ENCODE data around the gene AGER. TPM values are rescaled to one million over a fixed set of nuclear protein-coding genes. Genes with fewer than 3 reads are reported as not detected.
A peak's percentile ranks its signal among the peaks of the same experiment; 100 is the strongest.

The AGER gene
- total and polyA plus RNA-seq, 9 of the 15 experiments (the other 6 are each of a cell fraction or from before 2014, with no cell fraction given) = 1.2 to 11.5 (median 4.1) TPM

DNA sequence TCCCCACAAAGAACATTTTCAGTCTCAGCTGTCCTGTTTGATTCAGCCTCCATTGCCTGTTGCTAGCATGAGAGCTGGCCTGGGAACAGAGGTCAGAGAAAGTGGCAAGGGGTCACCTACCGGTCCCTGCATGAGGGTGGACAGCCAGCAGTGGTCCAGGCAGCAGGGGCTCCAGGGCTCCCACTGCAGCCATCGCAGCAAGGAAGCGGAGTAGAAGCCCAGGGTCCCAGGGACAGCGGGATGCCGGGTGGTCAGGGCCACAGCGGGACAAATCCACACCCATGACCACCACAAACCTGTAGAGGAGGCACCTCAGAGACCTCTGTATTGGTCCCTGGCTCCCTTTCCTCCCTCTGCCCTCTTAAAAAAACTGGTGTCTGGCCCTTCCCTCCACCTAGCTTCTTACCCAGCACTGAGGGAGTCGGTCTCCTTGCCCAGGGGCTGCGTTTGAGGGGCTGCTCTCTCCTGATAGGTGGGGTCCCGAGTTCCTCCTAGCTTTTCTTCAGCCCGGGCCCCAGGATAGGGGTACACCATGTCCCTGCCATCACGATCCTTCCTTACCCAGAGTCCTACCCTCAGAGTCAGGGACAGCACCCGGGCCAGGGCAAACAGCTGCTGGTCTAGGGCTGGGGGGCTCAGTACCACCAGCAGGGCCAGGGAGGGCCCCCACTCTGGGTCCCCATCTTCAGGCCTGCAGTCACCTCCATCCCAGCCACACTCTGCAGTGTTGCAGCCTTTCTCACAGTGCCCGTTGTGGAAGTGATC, 16.8 kb upstream of the AGER start:
- Histone ChIP-seq H2AFZ (ENCODE audit: low read depth, low read length) (peak overlapping the region; percentile 20; the same call in 1 of the 2 replicates), H3K4me3 (no peak overlapping the region), H3K4me2 (ENCODE audit: insufficient read depth, low read length) (no peak overlapping the region), H3K36me3 (ENCODE audit: control insufficient read depth, insufficient read depth, low read length) (no peaks in the 10 kb centered on the region), H3K9me1 (ENCODE audit: control insufficient read depth, insufficient read depth, low read length) (no peaks in the 10 kb centered on the region), H3K9ac (ENCODE audit: insufficient read depth in 1 of 2, low read depth in 2 of 2, low read length in 2 of 2) (peak overlapping the region in 1 of 2 experiments; percentile 57; a peak in 2 of 4 replicates), H3K79me2 (ENCODE audit: control insufficient read depth, insufficient read depth, low read length) (peaks cover 4% of the 10 kb centered on the region; the same call in 2 of the 3 replicates), H3K4me1 (replicated peaks in 1 of 2; ENCODE audit: control insufficient read depth in 2 of 2, insufficient read depth in 2 of 2, low read length in 2 of 2) (peaks cover 14 to 37% of the 10 kb centered on the region in 2 experiments), H3K27me3 (ENCODE audit: control insufficient read depth in 2 of 2, insufficient read depth in 2 of 2, low read length in 2 of 2) (peaks cover 10 to 12% of the 10 kb centered on the region in 2 experiments; a peak in 4 of 5 replicates), H4K20me1 (replicated peaks; ENCODE audit: control insufficient read depth, insufficient read depth, low read length) (no peaks in the 10 kb centered on the region), H3K27ac (ENCODE audit: extremely low read depth, low read depth, low read length) (no peak overlapping the region), H3K9me3 (replicated peaks; ENCODE audit: control insufficient read depth, insufficient read depth, low read depth, low read length) (no peaks in the 10 kb centered on the region)
- intact Hi-C loops (cut with micrococcal nuclease) (no loop called here), in situ Hi-C loops (cut with MboI) (no loop called here)
- DNase-seq (ENCODE audit: extremely low read depth in 1 of 4, low spot score in 3 of 4) = no peak
- ChIA-PET CTCF (ENCODE audit: low intra/inter-chr PET ratio) (no interaction called here), POLR2A (interaction anchor here (0.6 kb wide), 3 partner anchors 477 to 581 kb away, joined by 3 to 5 read pairs (median 3); no protein-coding TSS in a partner anchor)
- no peak for ATAC-seq
- FAIRE-seq = no peak
- WGBS (ENCODE audit: insufficient coverage, low coverage, missing lambda C conversion rate) = 31% methylated on average over 13 of the region's 13 CpGs
- TF ChIP-seq ZNF232 (CRISPR knock-in tag; IDR thresholded peaks at IDR 0.05) (no peak), RAD51 (IDR thresholded peaks at IDR 0.05; ENCODE audit: borderline replicate concordance, low read depth) (no peak), ZNF316 (IDR thresholded peaks at IDR 0.05) (no peak)
- BruUV-seq (replicated peaks) = no TSS peak

DNA sequence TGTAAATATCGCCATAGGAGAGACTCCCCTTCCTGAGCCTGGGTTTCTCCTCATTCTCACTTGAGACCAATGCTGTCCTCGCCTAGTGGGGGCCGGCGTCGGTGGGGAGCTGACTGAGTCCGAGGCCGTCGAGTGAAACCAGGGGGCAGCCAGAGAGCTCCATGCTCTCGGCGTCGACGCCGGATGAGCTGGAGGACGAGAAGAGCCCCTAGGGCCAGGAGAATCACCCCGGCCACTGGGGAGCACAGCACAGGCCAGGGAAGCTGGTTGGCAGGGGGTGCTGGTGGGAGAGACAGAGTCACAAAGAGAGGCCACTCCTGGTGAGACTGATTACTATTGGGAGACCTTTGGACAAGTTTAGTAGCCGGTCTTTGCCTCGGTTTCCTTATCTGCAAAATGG, 14.8 kb upstream of the AGER start:
- 73% methylated on average over 17 of the region's 17 CpGs for WGBS (ENCODE audit: insufficient coverage, low coverage, missing lambda C conversion rate)
- no peak overlapping the region for H3K4me3 ChIP-seq
- H4K20me1 ChIP-seq (replicated peaks; ENCODE audit: control insufficient read depth, insufficient read depth, low read length) = no peaks in the 10 kb centered on the region
- intact Hi-C loops (cut with micrococcal nuclease) (loop anchor here (5.0 to 10.0 kb wide), 2 partner anchors 294 to 773 kb away; partner anchors contain the start of gene ZBTB12), in situ Hi-C loops (cut with MboI) (no loop called here)
- 0 out of 4 replicates have a peak overlapping the region, but pooled peaks of 1 of the 2 experiments have one; percentile 9 for H3K9ac ChIP-seq (ENCODE audit: insufficient read depth in 1 of 2, low read depth in 2 of 2, low read length in 2 of 2)
- BruUV-seq (replicated peaks) = no TSS peak
- H3K4me2 ChIP-seq (ENCODE audit: insufficient read depth, low read length) = no peak overlapping the region
- FAIRE-seq = no peak
- H3K36me3 ChIP-seq (ENCODE audit: control insufficient read depth, insufficient read depth, low read length) = no peaks in the 10 kb centered on the region
- ChIA-PET POLR2A (interaction anchor here (0.7 kb wide), 1 partner anchor 10 kb away, joined by 5 read pairs; no protein-coding TSS in a partner anchor), CTCF (ENCODE audit: low intra/inter-chr PET ratio) (no interaction called here)
- no peak overlapping the region for H2AFZ ChIP-seq (ENCODE audit: low read depth, low read length)
- peaks cover 9% of the 10 kb centered on the region; the same call in 2 of the 3 replicates for H3K79me2 ChIP-seq (ENCODE audit: control insufficient read depth, insufficient read depth, low read length)
- no peaks in the 10 kb centered on the region for H3K9me3 ChIP-seq (replicated peaks; ENCODE audit: control insufficient read depth, insufficient read depth, low read depth, low read length)
- no peak for ATAC-seq
- TF ChIP-seq BCOR (IDR thresholded peaks at IDR 0.05) (0 out of 2 replicates have a peak, but pooled peaks have one; percentile 37), CGGBP1 (CRISPR knock-in tag; IDR thresholded peaks at IDR 0.05) (no peak), DDX20 (tag; IDR thresholded peaks at IDR 0.05; ENCODE audit: low read depth) (no peak)
- H3K27ac ChIP-seq (ENCODE audit: extremely low read depth, low read depth, low read length) = no peak overlapping the region
- peaks cover 28 to 44% of the 10 kb centered on the region in 2 experiments for H3K4me1 ChIP-seq (replicated peaks in 1 of 2; ENCODE audit: control insufficient read depth in 2 of 2, insufficient read depth in 2 of 2, low read length in 2 of 2)
- no peak for DNase-seq (ENCODE audit: extremely low read depth in 1 of 4, low spot score in 3 of 4)
- peaks cover 5 to 6% of the 10 kb centered on the region in 2 experiments; a peak in 4 of 5 replicates for H3K27me3 ChIP-seq (ENCODE audit: control insufficient read depth in 2 of 2, insufficient read depth in 2 of 2, low read length in 2 of 2)
- no peaks in the 10 kb centered on the region for H3K9me1 ChIP-seq (ENCODE audit: control insufficient read depth, insufficient read depth, low read length)
